HL-60 (cell line): ENCODE data around the gene IFITM10.

ENCODE experiments used
- CTCF ChIP-seq: IDR thresholded peaks from one replicate; pipeline ENCODE4 v1.5.1; 2011; ENCODE audit warnings: low read length, control low read depth, inconsistent platforms; ENCODE audit not compliant: insufficient read depth
- GABPA ChIP-seq: IDR thresholded peaks from 2 replicates; pipeline ENCODE4 v1.6.1; 2012; ENCODE audit warnings: low read depth
- POLR2AphosphoS5 ChIP-seq: IDR thresholded peaks from 2 replicates; pipeline ENCODE4 v1.6.1; 2012; ENCODE audit warnings: low read depth
- SPI1 ChIP-seq: IDR thresholded peaks from 2 replicates; pipeline ENCODE4 v1.6.1; 2012; ENCODE audit warnings: low read depth, mild to moderate bottlenecking, borderline replicate concordance
- TF ChIP-seq, protein P1 (sequence below): IDR thresholded peaks from 2 replicates; pipeline ENCODE4 v1.6.1; 2012; ENCODE audit warnings: low read depth; ENCODE audit not compliant: insufficient replicate concordance

DNA sequence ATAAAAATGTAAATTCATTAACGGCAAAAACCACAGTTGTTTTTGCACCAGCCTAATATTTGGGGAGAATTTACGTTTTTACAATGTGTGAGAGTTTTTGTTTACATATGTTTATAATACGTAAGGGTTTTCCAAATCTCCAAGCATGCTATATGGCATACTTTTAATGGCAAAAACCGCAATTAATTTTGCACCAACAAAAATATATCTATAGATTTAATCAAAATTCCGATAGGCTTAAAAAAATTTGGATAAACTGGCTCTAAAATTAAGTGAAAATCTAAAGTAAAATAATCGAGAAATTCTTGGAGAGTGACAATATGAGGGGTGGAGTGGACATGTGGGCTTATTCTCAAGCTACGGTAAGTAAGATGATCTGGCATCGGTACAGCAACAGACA is 30.6 kb downstream of the IFITM10 start:
- no peak for TF ChIP-seq CTCF
- TF ChIP-seq, protein P1, sequence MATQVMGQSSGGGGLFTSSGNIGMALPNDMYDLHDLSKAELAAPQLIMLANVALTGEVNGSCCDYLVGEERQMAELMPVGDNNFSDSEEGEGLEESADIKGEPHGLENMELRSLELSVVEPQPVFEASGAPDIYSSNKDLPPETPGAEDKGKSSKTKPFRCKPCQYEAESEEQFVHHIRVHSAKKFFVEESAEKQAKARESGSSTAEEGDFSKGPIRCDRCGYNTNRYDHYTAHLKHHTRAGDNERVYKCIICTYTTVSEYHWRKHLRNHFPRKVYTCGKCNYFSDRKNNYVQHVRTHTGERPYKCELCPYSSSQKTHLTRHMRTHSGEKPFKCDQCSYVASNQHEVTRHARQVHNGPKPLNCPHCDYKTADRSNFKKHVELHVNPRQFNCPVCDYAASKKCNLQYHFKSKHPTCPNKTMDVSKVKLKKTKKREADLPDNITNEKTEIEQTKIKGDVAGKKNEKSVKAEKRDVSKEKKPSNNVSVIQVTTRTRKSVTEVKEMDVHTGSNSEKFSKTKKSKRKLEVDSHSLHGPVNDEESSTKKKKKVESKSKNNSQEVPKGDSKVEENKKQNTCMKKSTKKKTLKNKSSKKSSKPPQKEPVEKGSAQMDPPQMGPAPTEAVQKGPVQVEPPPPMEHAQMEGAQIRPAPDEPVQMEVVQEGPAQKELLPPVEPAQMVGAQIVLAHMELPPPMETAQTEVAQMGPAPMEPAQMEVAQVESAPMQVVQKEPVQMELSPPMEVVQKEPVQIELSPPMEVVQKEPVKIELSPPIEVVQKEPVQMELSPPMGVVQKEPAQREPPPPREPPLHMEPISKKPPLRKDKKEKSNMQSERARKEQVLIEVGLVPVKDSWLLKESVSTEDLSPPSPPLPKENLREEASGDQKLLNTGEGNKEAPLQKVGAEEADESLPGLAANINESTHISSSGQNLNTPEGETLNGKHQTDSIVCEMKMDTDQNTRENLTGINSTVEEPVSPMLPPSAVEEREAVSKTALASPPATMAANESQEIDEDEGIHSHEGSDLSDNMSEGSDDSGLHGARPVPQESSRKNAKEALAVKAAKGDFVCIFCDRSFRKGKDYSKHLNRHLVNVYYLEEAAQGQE = no peak
- TF ChIP-seq POLR2AphosphoS5 = no peak
- no peak for TF ChIP-seq GABPA
- no peak for TF ChIP-seq SPI1
